Left kidney (tissue), 2 donors: Measurements from ENCODE around the gene GATA2. TPM values are rescaled to one million over a fixed set of nuclear protein-coding genes. Genes with fewer than 3 reads are reported as not detected.

Experiments used
- DNase-seq: peaks from one replicate; pipeline ENCODE4 v3.0.0-alpha.2; 2013
- polyA plus RNA-seq: library from polyadenylated mRNA; unstranded; fragments of 120-200 nt; gene quantifications from one replicate; pipeline ENCODE4 v1.2.1, GENCODE V29; 2013; ENCODE audit not compliant: insufficient read length

The GATA2 gene
- polyA plus RNA-seq, 1 donor, result 32.1 TPM

DNA sequence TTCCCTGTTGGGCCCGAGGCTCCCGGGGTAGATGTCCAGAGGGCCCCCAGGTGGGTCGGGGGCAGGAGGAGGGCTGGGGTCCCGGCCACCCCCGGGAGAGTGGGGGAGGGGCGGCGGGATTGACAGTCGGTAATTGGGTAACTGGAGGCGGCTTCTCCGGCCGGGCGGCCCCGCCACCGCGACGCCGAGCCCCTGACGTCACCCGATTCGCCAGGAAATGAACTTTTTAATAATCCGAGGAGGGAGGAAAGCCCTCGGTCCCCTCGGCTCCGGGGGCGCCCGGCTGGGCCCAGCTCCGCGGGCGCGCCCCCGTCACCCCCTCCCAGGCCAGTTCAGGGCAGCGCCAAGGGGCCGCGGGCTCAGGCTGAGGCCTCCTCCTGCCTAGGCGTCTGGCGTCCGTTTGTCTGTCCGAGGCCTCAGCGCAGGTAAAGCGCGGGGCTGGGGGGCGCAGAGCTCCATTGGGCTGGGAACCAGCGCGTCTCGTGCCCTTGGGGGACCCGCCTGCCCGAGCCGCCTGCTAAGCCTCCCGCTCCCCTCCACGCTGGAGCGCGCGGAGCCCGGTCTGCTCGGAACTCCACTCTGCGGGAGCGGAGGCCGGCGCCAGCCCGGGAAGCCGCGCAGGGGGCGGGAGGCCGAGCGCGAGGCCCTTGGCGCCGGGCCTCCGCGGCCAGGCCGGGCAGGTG is 3.9 kb downstream of the GATA2 start:
- DNase-seq, result peak; percentile 61

DNA sequence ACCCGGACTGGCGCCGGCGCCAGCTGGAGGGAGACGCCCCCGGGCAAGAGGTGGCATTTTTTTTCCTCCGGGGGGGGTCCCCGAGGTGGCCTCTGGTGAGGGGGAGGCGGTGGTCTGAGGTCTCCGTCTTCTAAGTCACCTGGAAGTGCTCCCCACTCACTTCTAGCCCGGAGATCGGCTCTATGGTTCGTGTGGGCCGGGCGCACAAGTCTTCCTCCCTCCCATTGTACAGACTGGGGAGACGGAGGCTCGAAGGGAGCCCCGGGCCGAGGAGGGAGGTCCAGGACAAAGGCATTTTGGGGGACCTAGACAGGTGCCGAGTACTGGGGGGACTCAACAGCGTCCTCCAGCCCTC is 4.4 kb downstream of the GATA2 start:
- DNase-seq, result no peak

DNA sequence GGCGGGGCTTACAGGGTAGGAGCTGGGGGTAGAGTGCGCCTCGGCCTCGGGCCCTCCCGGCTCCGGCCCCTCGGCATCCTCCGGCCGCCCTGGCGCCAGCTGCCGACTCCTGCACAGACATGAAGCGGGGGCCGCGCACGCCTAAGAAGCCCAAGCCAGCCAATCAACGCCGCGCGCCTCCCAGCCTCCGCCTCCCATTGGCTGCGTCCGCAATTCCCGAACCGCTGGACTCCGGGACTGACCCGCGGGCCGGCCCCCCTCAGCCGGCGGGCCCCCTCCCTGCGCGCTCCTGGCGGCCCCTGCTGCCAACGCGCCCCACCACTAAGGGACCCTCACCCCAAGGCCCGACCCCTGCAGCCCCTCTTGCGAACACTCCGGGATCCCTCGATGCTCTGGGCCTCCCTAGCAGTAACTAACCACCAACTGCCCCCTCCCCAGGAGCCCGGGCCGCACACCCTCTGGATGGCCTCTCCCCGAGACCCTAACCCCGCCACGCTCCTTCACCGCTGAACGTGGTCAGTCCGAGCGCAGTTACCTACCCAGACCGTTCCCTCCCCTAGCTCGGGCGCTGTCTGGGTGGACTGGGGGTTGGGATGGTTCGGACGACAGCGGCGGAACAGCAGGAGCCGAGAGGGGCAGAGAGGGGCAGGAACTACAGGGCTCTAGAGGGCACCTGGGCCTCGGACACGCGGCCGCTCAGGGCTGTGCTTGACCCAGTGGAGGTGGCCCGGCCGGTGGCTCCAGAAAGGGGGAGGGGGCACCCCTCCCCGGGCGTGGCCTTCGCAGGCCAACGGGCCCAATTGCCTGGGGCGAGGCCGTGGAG is 5.0 kb downstream of the GATA2 start:
- peak; percentile 85 for DNase-seq

DNA sequence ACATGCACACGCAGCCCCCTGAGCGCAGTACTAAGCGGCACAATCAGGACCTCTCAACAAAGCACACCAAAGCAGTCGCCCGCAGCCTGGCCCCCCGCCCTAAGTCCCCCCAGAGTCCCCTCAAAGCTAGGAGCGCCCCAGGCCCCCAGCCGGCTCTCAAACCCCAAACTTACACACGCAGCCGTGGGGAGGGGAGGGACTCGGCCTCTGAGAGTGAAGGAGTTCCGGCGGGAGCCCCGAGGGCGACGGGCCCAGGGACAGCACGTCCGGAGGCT is 5.5 kb downstream of the GATA2 start:
- DNase-seq, result no peak

DNA sequence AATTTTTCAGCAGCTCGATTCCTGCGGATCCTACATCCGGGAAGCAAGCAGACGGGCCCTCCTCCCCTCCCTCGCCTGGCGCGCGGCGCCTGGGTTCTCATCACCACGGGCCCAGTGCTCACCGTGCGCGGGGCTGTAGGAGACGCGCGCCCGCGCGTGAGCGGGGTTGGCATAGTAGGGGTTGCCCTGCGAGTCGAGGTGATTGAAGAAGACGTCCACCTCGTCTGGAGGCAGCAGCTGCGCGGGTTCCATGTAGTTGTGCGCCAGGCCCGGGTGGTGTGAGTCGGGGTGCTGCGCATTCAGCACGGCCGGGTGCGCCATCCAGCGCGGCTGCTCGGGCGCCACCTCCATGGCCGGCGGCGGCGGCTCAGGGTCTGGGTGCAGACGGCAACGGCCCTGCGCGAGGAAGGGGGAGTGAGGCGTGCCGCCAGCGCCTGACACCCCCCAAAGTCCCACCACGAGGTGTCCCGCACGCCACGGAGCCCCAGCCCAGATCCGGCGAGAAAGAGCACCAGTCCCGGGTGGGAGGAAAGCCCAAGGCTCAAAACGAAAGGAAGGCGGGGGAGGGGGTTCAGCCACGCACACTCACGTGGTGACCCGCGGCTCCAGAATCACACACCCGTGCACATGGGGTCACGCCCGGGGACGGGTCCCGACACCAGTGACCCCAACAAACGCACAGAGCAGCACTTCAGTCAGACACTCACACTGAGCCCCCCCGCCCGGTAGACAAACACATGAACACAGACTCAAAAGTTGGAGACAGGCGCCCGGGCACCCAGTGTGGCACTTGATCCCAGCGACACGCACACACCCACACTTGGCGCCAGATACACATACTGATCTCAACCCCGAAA is 6.1 kb downstream of the GATA2 start:
- no peak for DNase-seq

DNA sequence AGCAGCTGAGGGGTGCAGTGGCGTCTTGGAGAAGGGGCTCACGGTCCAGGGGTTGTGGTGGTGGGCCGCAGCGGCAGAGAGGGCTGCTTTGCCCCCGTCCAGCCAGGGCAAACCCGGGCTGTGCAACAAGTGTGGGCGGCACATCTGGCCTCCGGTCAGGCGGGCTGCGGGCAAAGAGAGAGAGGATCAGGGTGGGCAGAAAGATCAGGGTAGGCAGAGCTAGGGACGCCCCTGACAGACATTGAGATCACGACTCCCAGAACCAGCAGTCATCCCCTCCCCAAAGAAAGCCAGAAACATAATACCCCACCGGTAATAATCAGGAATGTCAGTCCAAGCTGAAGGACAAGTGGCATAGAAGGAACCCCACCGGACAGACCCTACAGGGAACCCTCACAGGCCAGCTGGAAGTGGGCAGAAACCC is 6.8 kb downstream of the GATA2 start:
- no peak for DNase-seq

DNA sequence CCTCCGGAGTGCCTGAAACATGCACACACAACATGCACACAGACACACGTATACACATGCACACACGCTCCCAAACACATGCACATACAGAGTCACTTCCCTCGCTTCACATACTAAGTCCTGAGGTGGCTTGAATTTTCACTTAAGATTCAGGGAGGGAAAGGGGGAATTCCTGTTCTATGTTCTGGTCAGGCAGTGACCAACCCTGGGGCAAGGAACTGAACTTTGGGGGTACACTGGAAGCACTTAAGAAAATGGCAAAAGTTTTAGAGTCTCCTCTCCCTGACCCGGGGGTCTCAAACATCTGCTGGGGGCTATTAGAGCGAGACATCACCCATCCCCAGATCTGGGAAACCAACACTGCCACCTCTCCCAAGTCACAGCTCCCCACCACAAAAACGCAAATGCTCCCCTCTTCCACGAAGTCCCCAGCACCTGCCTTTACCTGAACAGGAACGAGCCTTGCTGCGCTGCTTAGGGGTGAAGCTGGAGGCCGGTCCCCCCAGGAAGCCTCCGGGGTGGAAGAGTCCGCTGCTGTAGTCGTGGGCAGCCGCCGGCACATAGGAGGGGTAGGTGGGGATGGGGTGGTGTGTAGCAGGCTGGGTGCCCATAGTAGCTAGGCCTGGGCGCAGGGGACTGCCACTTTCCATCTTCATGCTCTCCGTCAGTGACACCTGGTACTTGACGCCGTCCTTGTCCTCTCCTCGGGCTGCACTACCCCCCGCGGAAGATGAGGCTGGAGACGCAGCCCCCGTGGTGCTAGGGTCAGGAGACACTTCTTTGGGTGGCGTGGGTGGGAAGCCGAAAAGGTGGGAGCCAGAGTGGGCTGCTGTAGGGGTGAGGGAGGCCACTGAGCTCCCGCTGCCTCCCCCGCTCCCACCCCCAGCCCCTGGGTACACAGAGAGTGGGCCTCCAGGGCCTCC is 7.5 kb downstream of the GATA2 start:
- DNase-seq, result no peak

DNA sequence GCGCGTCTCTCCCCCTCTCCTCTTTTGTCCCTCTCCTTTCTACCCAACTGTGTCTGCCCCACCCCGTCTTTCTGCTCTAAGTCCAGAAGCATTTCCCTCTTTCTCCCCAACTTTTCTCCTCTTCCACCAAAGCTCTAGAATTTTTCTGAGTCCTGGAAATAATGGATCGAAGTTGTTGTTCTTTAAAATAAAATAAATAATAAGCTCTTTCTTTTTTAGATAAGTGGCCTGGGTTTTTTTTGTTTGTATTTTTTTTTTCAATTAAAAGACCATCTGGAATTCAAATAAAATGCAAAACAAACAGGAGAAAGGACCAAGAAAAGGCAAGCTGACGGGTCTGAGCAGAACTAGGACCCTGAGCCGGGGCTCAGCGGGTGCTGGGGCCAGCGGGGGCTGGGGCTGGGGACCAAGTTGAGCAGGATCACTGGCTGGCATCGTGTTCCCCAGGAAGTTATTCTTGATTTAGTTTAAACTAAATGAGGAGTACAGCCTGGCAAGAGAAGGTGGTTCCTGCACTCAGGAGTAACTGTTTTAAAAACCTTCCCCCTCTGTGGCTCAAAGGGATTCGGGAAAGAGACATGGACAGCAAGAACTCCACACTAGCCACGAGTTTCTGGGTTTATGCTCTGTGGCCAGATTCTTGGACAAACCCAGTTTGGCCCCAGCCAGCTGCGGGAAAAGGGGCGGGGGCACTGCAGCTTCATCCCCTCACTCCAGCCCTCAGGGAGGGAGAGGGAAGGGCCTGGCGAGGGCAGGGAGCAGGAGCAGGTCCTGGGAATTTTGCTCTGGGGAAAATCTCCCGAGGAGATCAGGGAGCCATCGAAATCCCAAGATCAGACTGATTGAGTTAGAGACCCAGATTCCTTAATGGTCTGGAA is 8.4 kb downstream of the GATA2 start:
- no peak for DNase-seq

DNA sequence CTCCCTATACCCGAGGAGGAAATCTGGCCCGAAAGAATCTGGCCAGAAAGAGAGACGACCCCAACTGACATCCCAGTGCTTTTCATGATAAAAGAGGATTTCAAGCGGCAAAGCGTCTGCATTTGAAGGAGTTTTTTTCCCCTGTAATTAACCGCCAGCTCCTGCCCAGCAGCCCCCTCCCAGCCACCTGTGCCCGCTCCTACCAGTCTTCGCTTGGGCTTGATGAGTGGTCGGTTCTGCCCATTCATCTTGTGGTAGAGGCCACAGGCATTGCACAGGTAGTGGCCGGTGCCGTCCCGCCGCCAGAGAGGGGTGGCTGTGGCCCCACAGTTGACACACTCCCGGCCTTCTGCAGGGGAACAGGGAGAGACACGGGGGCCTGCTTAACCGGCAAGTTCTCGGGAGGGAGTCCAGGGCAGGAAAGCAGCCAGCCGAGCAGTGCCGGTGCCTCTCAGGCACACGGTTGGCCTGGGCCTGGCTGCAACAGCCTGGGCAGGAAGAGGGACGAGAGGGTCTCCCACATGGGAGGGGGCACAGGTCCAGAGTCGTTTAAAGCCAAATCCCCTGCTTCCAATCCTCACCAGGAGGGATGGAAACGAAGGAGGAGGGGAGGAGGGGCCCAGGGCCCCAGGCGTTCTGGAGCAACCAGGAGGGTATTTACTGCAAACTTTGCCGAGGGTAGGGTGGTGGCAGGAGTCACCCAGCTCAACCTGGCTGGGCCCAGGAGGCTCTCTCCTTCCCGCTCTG is 9.2 kb downstream of the GATA2 start:
- DNase-seq, result no peak

DNA sequence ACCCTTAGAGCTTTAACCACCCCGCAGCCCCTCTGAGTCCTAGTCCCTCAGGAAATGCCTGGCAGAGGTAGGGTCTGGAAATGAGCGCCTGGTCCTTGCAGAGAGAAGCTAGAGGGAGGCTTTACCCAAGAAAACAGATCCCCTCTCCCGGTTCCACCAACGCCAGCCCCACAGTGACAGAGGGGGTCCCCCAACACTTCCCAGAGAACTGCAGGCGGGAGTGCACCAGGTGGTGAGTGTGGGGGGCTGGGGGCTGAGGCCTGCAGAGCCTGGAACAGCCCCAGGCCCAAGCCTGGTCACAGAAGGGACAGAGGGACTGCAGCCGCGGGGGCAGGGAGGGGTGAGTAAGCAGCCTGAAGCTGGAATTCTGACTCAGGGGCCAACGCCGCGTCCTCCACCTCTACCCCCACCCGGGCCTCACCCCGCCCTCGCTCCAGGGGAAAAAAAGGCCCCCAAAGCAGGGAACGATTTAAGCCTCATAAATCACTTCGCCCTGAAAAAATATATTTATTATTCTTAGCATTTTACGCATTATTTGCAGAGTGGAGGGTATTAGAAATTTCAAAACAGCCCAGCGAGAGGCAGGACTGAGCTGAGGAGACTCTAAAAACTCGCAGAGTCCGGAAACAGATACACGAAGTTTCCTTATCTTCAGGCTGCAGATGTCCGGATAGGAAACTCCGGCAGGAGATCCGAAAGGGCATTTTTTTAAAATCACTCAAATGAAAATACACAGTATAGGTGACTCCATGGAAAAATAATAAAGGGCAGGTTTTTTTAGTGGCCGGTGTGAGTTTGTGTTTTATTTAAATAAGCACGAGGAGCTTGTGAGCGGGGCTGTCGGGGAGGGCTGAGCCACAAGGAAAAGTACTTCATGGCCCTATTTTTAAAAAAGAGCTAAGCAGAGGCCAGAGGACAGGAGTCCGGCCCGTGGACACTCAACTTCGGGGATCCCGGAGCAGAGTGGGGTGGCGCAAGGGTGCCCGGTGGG is 10.0 kb downstream of the GATA2 start:
- peak; percentile 48 for DNase-seq

DNA sequence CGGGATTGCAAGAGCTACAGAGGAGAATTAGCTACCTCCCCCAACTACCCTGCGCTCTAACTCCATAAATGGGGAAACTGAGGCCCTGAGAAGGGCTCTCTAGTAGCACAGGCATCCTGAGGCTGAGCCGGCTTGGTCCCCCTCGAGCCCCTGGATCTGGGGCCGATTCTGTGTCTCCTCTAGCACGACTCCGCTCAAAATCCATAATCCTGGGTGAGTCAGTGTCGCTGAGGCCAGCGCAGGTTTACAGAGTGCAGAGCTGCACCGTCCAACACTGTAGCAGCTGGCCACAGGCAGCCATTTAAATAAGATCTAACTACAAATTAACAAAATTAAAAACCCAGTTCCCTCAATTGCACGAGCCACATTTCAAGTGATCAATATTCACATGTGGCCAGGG is 10.8 kb downstream of the GATA2 start:
- DNase-seq, result no peak

DNA sequence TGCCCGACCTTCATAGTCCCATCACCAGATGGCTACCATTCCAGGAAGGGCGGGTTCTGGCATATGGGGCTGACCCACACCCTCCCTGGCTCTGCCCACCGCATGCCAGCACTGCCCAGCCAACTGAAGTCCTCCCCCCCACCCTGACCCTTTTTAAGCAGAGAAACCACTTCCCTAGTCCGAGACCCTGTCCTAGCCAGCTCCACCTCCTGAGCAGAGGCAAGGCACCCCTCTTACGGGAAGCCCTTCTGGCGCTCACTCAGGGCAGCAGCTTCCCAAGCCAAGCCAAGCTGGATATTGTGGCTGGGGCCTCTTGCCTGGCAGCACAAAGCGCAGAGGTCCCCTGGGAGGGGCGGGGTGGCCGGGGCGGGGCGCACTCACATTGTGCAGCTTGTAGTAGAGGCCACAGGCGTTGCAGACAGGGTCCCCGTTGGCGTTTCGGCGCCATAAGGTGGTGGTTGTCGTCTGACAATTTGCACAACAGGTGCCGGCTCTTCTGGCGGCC is 11.5 kb downstream of the GATA2 start:
- no peak for DNase-seq

DNA sequence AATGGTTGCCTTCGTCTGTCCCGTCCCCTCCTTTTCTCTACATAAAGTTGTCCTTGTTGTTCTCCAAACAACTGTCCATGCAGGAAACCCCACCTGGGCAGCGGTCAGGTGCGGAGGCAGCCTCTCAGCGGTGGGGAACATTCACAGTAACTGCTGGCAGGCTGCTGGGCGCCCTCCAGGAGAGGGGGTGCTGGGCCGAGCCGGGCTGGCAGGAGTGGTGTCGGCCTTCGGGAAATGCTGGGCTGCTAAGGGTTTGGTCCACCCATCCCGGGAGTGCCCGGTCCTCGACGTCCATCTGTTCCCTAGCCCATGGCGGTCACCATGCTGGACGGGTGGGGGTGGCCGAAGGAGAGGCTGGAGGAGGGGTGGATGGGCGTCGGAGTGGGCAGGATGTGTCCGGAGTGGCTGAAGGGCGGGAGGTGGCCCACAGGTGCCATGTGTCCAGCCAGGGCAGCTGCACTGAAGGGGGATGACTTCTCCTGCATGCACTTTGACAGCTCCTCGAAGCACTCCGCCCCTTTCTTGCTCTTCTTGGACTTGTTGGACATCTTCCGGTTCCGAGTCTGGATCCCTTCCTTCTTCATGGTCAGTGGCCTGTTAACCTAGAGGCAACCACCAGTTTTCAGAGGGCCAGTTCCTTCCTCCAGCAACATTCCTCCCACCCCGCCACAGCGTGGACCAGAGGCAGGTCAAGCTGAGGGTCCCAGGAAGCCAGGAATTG is 12.1 kb downstream of the GATA2 start:
- DNase-seq, result no peak

DNA sequence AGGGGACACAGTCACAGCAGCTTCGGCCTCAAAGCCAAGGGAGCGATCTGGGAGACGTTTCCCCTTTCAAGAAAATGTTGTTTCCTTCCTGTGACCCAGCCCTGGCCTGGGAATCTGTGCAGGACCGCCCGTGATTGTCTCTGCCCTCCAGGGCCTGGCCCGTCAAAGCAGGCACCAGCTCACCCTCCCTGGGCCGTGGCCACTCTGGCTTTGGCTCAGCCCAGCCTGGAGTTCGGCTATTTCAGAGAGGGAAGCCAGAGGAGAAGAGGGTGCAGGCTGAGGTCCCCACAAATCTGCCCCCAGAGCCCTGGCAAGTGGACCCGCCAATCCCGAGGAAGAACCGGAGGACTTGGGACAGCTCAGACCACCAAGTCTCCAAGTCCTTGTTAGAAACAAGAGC is 12.7 kb downstream of the GATA2 start:
- no peak for DNase-seq

DNA sequence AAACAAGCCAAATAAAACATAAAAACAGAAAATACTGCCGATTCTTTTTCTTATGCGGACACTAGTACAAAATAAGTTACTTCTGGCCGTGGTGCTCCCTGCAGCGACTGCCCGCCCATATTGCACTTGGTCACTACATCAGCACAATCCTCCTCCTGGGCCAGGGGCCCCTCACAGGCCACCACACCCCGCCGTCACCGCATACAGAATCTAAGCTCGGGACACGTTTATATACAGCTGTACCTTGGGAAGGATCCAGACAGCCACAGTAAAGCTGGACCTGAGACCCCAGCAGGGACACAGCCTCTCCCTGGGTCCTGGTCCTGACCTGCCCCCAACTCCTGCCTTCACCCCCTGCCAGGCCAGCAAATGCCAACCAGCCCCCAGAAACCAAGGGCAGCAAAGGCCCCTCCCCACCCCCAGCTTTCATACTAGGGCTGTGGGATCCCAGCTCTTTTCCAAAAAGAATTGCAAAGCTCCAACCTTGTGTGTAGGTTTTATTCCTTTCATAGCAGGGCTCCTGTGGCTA is 13.4 kb downstream of the GATA2 start:
- DNase-seq, result no peak

DNA sequence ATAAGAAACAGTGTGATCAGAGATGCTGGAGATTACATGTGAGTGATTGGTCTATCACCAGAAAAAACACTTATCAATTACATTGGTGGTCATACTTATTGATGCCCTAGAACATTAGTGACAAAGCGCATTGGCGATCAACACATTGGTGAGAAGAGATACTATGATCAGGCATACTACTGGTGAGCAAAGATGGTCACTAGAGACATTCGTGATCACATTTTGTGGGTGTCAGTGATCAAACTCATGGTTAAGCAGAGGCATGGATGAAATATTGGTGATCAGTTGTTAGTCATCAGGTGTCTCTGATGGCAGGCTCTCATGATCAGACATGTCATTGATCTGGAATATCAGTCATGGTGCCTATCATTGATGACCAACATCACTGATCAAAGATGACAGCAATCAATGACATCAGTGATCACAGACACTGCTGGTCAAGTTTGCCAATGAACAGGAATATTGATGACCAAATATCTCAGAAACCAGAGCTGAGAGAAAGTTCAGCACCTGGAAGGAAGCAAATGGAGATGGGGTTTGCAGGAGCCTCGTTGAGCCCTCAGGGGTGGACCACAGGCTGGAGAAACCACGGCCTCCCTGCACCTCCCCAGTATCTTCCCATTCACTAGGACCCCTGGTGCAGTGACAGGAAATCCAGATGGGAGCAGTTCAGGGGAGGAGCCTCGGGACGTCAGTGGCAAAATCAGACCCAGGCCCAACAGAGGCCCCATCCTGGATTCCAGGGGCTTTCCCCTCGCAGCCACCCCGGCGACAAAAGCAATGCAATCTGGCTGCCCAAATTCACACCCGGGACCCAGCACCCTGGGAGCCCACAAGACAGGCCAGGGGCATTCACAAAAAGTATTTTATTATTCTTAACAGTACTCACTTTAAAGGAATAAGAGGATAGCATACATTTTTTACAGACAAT is 14.2 kb downstream of the GATA2 start:
- DNase-seq, result no peak

DNA sequence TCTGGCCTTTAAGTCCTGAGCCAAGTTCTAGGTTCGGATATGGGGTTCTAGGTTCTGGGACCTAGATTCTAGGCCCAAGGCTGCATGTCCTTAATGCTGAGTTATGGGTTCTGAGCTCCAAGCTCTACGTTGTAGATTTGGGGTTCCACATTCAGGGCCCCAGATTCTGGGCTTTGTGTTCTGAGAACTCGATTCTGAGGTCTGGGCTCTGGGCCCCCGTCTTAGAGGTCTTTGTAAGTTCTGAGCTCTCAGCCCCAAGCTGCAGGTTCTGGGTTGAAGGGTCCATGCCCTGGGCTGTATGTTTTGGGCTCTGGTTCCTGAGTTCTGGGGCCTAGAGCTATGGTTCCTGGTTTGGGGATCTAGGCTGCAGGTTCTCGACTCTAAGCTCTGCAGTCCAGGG is 16.3 kb downstream of the GATA2 start:
- DNase-seq, result no peak
